Measurements from ENCODE around the gene ETS1.

GRCh38 chr11:128501008-128501407, 86.3 kb downstream of the ETS1 start:
- TF ChIP-seq, protein P1, sequence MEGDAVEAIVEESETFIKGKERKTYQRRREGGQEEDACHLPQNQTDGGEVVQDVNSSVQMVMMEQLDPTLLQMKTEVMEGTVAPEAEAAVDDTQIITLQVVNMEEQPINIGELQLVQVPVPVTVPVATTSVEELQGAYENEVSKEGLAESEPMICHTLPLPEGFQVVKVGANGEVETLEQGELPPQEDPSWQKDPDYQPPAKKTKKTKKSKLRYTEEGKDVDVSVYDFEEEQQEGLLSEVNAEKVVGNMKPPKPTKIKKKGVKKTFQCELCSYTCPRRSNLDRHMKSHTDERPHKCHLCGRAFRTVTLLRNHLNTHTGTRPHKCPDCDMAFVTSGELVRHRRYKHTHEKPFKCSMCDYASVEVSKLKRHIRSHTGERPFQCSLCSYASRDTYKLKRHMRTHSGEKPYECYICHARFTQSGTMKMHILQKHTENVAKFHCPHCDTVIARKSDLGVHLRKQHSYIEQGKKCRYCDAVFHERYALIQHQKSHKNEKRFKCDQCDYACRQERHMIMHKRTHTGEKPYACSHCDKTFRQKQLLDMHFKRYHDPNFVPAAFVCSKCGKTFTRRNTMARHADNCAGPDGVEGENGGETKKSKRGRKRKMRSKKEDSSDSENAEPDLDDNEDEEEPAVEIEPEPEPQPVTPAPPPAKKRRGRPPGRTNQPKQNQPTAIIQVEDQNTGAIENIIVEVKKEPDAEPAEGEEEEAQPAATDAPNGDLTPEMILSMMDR (IDR thresholded peaks at IDR 0.05; ENCODE audit: borderline replicate concordance, extremely low read depth, low read length, poor library complexity, severe bottlenecking), result no peak
- TF ChIP-seq EZH2 (IDR thresholded peaks at IDR 0.05; ENCODE audit: borderline replicate concordance, low read depth, low read length, severe bottlenecking), result no peak

Data from DND-41 (cell line).